ENCODE data around the gene CCDC87. TPM values are rescaled to one million over a fixed set of nuclear protein-coding genes. Genes with fewer than 3 reads are reported as not detected.

The CCDC87 gene
- total RNA-seq, 4 donors from 2014 or later: 0.27 to 1.2 (median 1.1) TPM

GRCh38 chr11:66556086-66556485, 36.8 kb downstream of the CCDC87 start:
- H3K27me3 ChIP-seq: peaks cover 20% of the 10 kb centered on the region
- no peak for ATAC-seq
- no peak overlapping the region for H3K27ac ChIP-seq
- TF ChIP-seq POLR2A (IDR thresholded peaks at IDR 0.05) (no peak), POLR2AphosphoS5 (IDR thresholded peaks at IDR 0.05) (no peak), CTCF (IDR thresholded peaks at IDR 0.05) (no peak), EP300 (IDR thresholded peaks at IDR 0.05) (no peak)
- peaks cover 0 to 15% (median 6%) of the 10 kb centered on the region in 3 donors for H3K4me1 ChIP-seq
- no peaks in the 10 kb centered on the region for H3K9me3 ChIP-seq
- H3K36me3 ChIP-seq: no peaks in the 10 kb centered on the region
- 78 to 100% methylated on average over 1 to 3 of the region's 7 CpGs for WGBS, 2 donors (ENCODE audit: low coverage in 1 of 2)
- no peak overlapping the region for H3K4me3 ChIP-seq

DNA sequence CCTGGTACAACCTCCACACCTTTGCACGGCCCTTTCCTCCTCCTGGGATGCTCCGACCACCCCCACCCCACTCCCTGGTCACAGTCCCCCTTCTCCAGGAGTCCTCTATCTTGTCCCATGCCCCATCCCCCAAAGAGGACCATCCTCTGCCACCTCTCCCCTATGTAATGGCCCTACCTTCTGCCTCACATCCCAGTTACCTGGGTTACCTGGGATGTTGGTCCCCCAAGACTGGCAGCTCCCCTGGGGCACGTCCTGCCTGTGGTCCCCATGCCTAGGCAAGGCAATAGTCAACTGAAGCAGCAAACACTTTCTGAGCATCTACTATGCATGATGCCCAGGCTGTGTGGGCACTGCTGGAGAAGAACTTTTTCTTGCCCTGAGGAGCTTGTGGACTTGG, 37.4 kb downstream of the CCDC87 start:
- Histone ChIP-seq H3K27ac (no peak overlapping the region), H3K9me3 (no peaks in the 10 kb centered on the region), H3K27me3 (peaks cover 20% of the 10 kb centered on the region), H3K4me3 (no peak overlapping the region), H3K4me1 (peaks cover 0 to 15% (median 6%) of the 10 kb centered on the region in 3 donors), H3K36me3 (no peaks in the 10 kb centered on the region)
- ATAC-seq: no peak
- 55% methylated on average over 1 of the region's 3 CpGs; no CpG with 5 or more reads in 1 of the 2 donors for WGBS, 2 donors (ENCODE audit: low coverage in 1 of 2)
- no peak for TF ChIP-seq POLR2AphosphoS5 (IDR thresholded peaks at IDR 0.05)
- TF ChIP-seq EP300 (IDR thresholded peaks at IDR 0.05): no peak
- TF ChIP-seq POLR2A (IDR thresholded peaks at IDR 0.05): no peak

DNA sequence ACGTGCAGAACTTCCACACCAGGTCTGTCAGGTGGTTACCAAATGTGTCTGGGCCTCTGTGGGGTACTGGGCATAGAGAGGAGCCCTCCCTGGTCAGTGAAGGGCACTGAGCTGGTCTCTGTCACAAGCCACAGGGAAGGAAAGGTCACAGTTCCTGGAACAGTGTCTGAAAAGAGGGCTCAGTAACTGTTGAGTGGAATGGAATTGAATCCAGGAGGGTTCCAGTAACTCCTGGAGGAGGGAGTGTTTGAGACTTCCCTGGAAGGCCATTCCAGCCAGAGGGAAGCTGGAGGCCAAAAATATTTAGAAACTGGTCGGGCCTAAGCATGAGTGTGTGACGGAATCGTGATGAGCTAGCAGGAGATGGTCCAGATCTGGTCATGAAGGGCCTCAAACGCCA, 38.3 kb downstream of the CCDC87 start:
- Histone ChIP-seq H3K4me3 (no peak overlapping the region), H3K4me1 (peaks cover 0 to 13% (median 6%) of the 10 kb centered on the region in 3 donors), H3K9me3 (no peaks in the 10 kb centered on the region), H3K36me3 (no peaks in the 10 kb centered on the region), H3K27me3 (peaks cover 20% of the 10 kb centered on the region), H3K27ac (no peak overlapping the region)
- TF ChIP-seq CTCF (IDR thresholded peaks at IDR 0.05): no peak
- TF ChIP-seq POLR2A (IDR thresholded peaks at IDR 0.05): no peak
- no peak for TF ChIP-seq POLR2AphosphoS5 (IDR thresholded peaks at IDR 0.05)
- no peak for TF ChIP-seq EP300 (IDR thresholded peaks at IDR 0.05)
- 64% methylated on average over 4 of the region's 5 CpGs; no CpG with 5 or more reads in 1 of the 2 donors for WGBS, 2 donors (ENCODE audit: low coverage in 1 of 2)
- no peak for ATAC-seq

DNA sequence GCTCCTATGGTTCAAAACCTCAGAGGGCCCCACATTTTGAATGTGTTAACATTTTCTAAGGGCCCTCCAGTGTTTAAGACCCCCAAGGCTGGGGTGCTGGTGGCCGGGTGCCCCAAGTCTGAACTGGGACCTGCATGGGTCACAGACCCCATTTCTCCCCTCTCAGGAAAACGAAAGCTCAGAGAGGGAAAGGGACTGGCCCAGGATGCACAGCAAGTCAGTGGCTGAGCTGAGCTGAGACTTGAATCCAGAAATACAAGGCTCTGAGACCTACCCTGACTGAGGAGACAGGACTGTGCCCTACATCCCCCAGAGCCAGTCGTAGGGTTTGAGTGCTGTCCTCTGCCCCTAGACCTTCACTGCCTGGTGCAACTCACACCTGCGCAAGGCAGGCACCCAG, 42.0 kb downstream of the CCDC87 start:
- peaks cover 0 to 17% (median 0%) of the 10 kb centered on the region in 3 donors for H3K4me1 ChIP-seq
- WGBS, 2 donors (ENCODE audit: low coverage in 1 of 2): no CpG with 5 or more reads among the region's 4 CpGs
- TF ChIP-seq CTCF (IDR thresholded peaks at IDR 0.05) (no peak), POLR2AphosphoS5 (IDR thresholded peaks at IDR 0.05) (no peak), POLR2A (IDR thresholded peaks at IDR 0.05) (no peak), EP300 (IDR thresholded peaks at IDR 0.05) (no peak)
- ATAC-seq: no peak
- peaks cover 7% of the 10 kb centered on the region for H3K27me3 ChIP-seq
- H3K27ac ChIP-seq: no peak overlapping the region
- no peaks in the 10 kb centered on the region for H3K36me3 ChIP-seq
- H3K9me3 ChIP-seq: no peaks in the 10 kb centered on the region
- no peak overlapping the region for H3K4me3 ChIP-seq

DNA sequence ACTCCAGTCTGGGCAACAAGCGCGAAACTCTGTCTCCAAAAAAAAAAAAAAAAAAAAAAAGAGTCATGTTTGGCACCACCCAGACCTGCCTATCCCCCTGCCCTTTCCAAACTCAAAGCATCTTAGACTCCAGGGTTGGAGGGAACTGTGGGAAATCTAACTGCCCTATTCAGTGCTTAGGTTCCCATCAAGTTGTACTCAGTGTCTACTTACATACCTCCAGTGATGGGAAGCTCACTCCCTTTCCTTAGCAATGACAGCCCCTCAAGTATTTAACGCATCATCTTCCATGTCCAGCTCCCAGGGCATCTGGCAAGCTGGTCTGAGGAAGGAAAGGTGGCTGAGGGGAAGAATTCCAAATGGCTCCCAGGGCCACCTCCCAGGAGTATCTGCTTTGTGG, 43.2 kb downstream of the CCDC87 start:
- no peak overlapping the region for H3K4me3 ChIP-seq
- 83% methylated on average over 3 of the region's 3 CpGs; no CpG with 5 or more reads in 1 of the 2 donors for WGBS, 2 donors (ENCODE audit: low coverage in 1 of 2)
- H3K27ac ChIP-seq: no peak overlapping the region
- no peaks in the 10 kb centered on the region for H3K9me3 ChIP-seq
- peaks cover 3 to 29% (median 9%) of the 10 kb centered on the region in 3 donors for H3K4me1 ChIP-seq
- no peaks in the 10 kb centered on the region for H3K27me3 ChIP-seq
- no peaks in the 10 kb centered on the region for H3K36me3 ChIP-seq
- no peak for TF ChIP-seq POLR2A (IDR thresholded peaks at IDR 0.05)
- TF ChIP-seq POLR2AphosphoS5 (IDR thresholded peaks at IDR 0.05): no peak
- TF ChIP-seq CTCF (IDR thresholded peaks at IDR 0.05): no peak
- TF ChIP-seq EP300 (IDR thresholded peaks at IDR 0.05): no peak
- ATAC-seq: no peak
